GM10847 (cell line): ENCODE results near the gene FER1L5.

ENCODE experiments used
- POLR2A ChIP-seq: IDR thresholded peaks from 2 replicates; pipeline ENCODE4 v1.6.1; 2011; ENCODE audit not compliant: insufficient read length; ENCODE audit errors: extremely low read depth

FER1L5 gene

DNA sequence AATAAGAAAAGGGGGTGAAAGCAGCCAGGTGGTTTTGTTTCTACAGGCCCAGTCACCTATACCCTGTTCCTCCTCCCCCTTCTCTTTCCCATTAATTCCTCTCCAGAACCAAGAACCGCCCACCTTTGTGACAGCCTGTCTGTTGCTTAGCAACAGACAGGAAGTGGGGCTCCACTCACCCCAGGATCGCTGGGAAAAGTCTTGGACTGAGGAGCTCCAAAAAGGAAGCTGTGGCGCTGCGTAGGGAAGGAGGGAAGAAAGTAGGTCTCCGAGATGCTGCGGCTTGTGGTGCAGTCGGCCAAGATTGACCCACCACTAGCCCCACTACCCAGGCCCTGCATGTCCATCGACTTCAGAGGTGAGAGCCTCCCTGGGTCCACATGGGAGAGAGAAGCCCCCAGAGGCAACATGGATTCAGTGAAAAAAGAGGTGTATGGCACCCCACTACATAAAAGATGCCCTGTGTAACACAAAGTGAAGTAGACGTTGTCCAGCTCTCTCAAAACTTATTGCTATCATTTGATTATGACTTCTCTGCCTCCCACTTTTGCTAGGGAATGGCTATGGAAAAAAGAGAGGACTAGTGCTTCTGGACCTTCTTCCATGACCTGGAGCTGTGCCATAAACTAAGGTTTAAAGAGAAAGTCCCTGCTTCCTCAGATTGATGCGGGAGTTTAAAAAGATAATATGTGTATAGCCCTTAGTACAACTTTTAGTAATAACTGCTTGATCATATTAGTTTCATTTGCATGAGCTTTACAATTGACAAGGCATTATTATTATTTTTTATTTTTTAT is at the start of gene FER1L5:
TSS of gene FER1L5 (plus strand) at position 201 of the 797 bp plus-strand sequence. CDS start at position 274, 73 bp downstream.
- no peak for TF ChIP-seq POLR2A

DNA sequence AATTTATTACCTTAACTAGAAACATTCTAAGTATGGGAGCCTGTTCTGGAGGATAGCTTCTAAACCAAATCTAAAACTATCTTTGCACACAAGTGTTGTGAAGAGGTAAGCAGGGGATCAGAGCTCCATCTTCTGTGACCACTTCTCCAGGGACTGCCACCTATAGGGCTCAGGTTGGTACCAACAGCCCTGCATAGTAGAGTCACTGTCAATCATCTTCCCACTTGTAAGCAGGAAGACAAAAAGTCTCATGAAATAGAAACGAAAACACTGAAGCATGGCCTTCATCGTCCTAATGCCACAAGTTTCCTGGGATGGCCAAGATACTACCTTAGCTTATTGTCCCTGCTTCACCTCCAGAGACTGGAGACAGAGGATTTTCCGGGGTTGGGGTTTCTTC is 48.3 kb upstream of the FER1L5 start:
- no peak for TF ChIP-seq POLR2A

DNA sequence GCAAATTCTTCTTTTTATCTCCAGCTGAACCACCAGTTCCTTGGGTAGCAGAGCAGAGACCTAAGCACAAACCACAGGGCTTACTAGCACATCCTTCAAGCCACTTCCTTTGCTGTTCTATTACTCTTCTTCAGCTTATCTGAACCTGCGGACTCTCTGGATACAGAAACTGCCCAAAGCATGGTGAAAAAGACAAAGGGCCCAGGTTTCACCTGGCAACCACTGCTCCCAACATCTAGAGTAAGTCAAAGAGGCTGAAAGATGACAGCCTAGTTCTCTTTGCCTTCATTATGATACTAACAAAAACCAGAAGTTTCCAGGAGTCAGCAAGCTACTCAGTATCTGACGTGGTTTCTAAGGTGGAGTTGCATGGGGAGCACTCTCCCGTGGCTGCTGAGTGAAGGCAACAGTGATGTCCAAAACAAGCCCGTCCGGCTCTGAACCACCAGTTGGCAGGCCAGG is 47.8 kb upstream of the FER1L5 start:
- TF ChIP-seq POLR2A, result no peak

DNA sequence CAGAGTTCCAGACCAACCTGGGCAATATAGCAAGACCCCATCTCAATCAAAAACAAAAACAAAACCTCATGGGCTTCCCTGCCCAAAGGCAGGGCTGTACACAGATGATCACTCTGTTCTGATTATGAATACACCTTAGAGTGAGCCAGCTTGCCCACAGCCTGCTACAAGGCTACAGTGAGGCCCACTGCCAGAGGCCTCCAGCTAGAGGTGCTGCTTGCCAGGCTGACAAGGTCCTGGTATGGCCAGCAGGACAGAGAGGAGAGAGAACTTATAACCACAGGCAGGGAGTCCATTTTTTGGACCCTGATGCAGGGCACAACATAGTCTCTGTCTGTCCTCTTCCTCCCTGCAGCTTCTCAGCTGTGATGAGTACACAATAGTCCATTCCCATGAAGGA is 46.0 kb upstream of the FER1L5 start:
- TF ChIP-seq POLR2A, result no peak

DNA sequence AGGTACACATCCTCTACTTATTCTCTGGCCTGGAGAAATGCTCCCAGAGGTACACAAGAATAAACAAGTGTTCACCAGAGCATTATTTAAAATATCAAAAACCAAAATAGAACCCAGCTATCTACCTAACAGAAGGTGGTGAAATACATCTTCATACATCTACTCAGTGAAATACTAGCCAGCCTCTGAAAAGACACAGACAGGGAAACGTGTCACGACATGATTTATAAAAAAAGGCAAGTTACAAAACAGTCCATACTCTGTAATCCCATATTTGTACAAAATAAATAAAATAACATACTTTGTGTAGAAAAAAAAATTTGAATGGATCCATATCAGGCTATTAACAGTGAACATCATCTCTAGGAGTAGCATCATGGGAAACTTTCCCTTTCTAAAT is 42.6 kb upstream of the FER1L5 start:
- no peak for TF ChIP-seq POLR2A

DNA sequence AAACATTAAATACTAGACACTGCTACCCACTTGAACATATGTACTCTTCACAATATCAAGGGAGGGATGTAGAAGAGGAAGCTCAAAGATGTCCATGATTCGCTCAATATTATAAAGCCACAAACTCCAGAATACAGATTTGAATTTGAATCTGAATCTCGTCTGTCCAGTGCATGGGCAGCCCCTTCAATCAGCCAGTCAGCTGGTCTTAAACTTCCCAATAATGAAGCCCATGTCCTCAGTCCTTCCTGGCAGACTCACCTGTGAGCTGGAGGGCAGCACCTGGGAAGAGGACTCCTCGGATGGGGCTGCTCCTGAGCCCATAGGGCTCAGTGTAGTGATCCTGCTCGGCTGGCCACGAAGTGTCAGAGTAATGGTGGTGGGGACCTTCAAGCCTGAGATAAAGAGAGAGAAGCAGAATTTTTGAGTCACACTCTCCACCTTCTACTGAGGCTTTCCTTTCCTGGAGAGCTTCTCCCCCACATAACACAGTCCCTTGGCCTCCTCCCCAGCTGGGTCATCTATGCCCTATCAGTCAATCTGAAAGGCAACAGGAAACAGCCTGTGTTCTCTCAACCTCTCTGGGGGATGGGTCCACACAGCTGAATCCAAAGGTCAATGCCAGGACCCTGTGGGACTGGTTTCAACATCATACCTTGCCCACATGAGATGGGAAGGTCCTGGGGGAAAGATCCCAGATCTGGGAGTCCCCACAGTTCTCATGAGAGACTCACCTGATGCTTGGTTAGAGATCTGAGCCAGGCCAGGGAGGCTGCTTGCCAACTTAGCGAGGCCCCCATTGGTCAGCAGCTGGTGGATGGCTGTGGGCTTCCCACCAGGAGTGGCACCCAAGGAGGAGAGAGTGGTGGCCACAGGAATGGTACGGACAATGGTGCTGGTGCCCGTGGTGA is 40.9 kb upstream of the FER1L5 start:
- TF ChIP-seq POLR2A, result no peak

DNA sequence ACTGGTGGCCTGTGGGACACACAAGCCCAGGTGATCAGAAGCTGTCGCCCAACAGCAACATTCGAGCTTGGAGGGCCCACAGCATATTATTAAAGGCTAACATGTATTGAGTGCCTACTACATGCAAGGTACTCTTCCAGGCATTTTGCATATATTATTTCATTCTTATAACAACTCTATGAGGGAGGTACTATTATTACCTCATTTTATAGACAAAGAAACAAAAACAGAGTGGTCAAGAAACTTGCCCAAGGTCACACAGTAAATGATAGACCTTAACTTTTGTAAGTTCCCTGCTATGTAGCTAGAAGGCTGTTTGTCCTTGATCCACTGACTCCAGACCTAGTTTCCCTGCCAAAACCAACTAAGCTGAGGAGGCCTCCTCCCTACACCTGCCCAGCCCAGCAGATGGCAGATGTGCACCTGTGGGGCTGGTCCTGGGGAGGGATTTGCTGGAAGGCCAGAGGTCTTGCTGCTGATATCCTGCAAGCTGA is 40.2 kb upstream of the FER1L5 start:
- no peak for TF ChIP-seq POLR2A

DNA sequence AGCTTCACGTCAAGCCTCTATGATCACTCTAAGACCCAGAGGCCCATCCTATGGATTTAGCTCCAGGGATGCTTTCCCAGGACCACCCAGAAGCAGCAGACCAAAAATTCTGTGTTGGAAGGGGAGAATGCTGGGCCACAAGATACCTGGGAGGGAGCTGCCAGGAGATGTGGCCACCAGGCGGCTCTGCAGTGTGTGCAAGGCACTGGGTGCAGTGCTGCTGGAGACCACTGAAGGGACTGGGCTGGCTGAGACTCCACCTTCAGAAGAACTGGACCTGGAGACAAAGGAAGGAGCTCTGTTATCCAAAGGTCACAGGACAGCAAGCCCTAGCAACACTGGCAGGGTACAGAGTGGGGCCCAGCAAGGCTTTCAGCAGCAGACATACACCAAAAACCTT is 38.5 kb upstream of the FER1L5 start:
- TF ChIP-seq POLR2A, result no peak

DNA sequence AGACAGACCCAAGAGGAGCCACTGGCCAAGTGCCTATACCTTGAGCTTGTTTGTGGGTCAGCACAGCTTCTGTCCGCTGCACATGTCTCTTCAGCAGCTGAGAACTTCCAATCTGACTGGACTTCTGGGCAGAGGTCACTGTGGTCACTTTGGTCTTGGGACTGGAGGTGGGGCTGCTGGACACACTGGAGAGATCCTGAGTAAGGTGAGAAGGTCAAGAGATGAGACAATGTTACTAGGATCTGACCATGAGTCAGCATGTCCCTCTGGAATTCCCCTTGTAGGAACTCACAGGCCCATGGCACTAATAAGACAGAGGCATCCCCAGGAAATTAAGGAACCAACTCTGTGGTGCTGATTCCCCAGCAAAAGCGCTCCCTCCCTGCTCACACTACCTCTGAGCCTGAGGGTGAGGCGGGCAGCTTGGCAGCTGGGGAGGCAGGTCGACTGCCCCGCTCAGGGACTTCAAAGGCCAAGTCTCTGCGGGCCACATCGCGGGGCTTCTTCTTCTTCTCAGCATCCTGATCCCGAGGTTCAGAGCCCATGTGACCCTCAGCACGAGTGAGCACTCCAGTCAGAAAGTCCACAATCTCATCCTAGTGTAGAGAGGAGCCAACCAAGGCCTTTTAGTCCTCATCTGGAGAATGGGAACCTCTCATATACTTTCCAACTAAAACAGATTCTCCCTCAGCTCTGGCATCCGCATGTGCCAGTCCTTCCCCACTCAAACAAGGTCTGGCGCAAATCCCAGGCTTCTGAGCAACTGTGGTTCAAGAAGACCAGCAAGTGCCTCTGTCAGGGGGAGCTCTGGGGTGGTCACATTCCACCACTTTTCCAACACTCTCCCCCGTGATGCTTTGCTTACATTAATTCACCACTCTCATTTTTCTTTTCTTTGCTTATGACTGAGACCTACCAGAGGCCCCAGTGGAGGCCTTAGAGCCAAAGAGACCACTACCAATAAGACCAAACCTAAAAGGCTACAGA is 33.8 kb upstream of the FER1L5 start:
- TF ChIP-seq POLR2A, result no peak

DNA sequence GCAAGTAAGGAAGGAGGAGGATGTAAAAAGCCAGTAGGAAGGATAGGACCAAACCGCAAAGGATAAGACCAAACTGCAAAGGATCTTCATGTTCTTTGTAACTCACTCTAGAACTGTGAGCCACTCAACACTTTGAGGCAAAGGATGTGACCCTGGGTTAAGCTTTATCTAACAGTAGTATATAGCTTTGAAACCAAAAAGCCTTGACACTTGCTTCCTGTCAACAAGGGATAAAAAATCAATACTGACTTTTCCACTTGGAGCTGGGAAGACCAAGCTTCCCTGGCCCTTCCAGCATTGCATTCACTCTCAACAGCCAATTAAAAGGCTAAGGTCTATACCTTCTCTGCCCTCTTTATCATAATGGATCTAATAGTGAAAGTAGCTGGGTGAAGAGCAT is 26.4 kb upstream of the FER1L5 start:
- TF ChIP-seq POLR2A, result no peak

DNA sequence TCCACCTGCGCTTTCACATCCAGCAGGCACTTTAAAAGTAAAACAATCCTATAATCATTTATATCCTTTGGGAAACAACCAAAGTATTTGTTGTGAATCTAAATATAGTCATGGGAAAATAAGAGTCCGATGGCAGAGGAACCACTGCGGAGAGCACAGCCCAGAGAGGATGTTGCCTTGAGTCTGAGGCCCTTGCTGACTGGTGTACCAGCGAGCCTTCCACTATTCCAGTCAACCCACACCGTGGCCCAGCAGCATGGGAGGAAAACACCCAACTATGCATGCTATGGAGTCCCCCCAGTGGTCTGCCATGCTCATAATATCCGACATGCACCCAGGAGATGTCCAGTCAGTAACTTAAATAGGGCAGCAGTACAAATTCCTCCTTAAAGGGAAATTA is 26.0 kb upstream of the FER1L5 start:
- no peak for TF ChIP-seq POLR2A

DNA sequence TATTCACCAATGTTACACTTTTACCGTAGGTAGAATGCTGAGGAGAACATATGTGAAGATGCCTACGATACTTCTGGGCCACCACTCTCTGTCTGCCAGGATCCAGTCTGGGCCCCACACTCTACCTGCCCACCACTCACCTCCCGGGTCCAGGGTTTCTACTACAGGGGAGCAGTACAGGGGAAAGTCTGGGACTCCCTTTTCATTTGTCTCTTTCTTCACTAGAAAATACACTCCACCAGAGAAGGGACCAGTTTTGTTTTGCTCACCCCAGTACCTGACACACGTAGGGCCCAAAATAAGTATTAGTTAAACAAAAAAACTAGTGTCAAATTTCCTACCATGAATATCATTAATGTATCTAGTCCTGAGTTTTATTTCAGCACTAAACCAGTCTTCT is 25.6 kb upstream of the FER1L5 start:
- no peak for TF ChIP-seq POLR2A

DNA sequence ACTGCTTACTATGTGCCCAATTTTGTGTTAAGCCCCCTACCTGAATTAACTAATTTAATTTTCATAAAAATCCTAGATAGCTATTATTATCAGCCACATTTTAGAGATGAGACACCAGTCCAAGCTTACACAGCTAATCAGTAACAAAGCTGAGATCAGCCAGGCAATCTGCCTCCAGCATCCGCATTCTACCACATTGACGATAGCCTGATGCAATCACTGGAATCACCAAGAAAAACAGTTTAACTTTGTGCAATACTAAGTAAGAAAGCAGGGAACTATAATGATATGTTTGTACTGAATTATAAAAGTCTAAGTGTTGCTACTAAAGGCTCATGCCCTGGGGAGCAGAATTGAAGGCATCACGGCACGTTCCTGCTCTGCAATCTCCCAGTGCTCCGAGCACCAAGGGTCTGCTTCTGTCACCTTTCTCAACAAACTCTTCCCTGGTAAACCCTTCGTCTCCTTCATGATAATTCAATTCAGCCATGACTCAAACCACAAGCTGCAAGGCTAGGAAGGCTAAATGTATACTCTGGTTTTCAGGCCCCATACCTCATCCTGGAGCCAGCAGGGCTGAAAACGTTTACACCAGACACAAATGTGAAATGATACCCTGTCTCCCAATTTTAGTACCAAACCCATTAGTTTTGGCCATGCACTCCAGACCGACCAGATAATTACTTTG is 23.8 kb upstream of the FER1L5 start:
- no peak for TF ChIP-seq POLR2A

DNA sequence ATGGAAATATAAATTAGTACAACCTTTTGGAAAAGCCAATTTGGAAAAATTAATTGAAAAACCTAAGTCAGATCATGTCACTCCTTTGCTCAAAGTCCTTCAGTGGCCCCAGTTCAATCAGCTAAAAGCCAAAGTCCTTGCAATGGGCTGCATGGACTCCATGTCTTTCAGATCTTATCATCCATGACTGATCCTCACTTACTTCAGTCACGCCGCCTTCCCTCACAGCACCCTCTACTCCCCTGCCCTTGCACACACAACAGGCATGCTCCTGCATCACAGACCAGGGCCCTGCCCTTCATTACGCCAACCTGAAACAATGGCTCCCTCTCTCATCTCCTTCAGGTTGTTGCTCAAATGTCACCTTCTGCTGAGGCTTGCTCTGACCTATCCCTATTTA is 20.0 kb upstream of the FER1L5 start:
- no peak for TF ChIP-seq POLR2A
